Panc1 (cell line): ENCODE measurements around the gene LONP2. TPM values are rescaled to one million over a fixed set of nuclear protein-coding genes. Genes with fewer than 3 reads are reported as not detected.

Experiments used
- ATAC-seq: fragments of 200-7000 bp; cut with Tn5 transposase; 2 replicates; pipeline ENCODE4 v1.9.1; 2020; ENCODE audit warnings: mild to moderate bottlenecking, moderate library complexity
- BruUV-seq: library from RNA; stranded (reverse); fragments of 400-500 nt; replicated peaks from 2 replicates; lab custom pipeline; 2021; lab: Mats Ljungman, UMichigan
- CTCF ChIA-PET: fragments of 300-600 bp; sonication (Branson Sonifier 250); formaldehyde crosslinking; loops from one replicate; lab custom pipeline; 2022; ENCODE audit warnings: antibody characterized with exemption; lab: Charles Lee
- POLR2A ChIA-PET: fragments of 300-600 bp; sonication (Branson Sonifier 250); formaldehyde crosslinking; loops from one replicate; lab custom pipeline; 2022; ENCODE audit warnings: antibody characterized with exemption; lab: Charles Lee
- DNase-seq: peaks from one replicate; pipeline ENCODE4 v3.0.0-alpha.2; 2010; ENCODE audit warnings: low read depth, low spot score
- H3K27ac ChIP-seq: 2 replicates; pipeline ENCODE4 v1.5.1; 2011; ENCODE audit warnings: mild to moderate bottlenecking, low read length, inconsistent platforms
- H3K27me3 ChIP-seq: fragments of 200-500 bp; sonication (Bioruptor generic); 2 replicates; pipeline ENCODE4 v1.6.0; 2014; ENCODE audit warnings: low read length, inconsistent platforms; ENCODE audit not compliant: control insufficient read depth, insufficient read depth
- H3K36me3 ChIP-seq: fragments of 200-500 bp; sonication (Bioruptor generic); 2 replicates; pipeline ENCODE4 v1.5.1; 2014; ENCODE audit warnings: inconsistent platforms, mild to moderate bottlenecking, low read length, moderate library complexity; ENCODE audit not compliant: control insufficient read depth, insufficient read depth
- H3K4me1 ChIP-seq: 2 replicates; pipeline ENCODE4 v1.5.1; 2011; ENCODE audit warnings: inconsistent platforms, mild to moderate bottlenecking, low read length, moderate library complexity; ENCODE audit not compliant: control insufficient read depth, insufficient read depth
- H3K4me3 ChIP-seq, 2 experiments: 2 replicates each; pipeline ENCODE4 v1.5.1; 2011 to 2012; ENCODE audit warnings: low read depth in 2 of 2, low read length in 2 of 2, mild to moderate bottlenecking in 2 of 2, inconsistent platforms in 1 of 2, moderate library complexity in 1 of 2
- H3K9me3 ChIP-seq: fragments of 200-500 bp; sonication (Bioruptor generic); 2 replicates; pipeline ENCODE4 v1.5.1; 2014; ENCODE audit warnings: low read depth, mild to moderate bottlenecking, inconsistent platforms, low read length, moderate library complexity; ENCODE audit not compliant: control insufficient read depth, insufficient read depth
- POLR2AphosphoS5 ChIP-seq: IDR thresholded peaks from 2 replicates; pipeline ENCODE4 v1.6.1; 2012; ENCODE audit warnings: mild to moderate bottlenecking, low read depth, low read length, moderate library complexity
- SIN3A ChIP-seq: IDR thresholded peaks from 2 replicates; pipeline ENCODE4 v1.6.1; 2012; ENCODE audit warnings: low read depth, mild to moderate bottlenecking, low read length, moderate library complexity, borderline replicate concordance; ENCODE audit not compliant: insufficient read depth
- TCF7L2 ChIP-seq: IDR thresholded peaks from 2 replicates; pipeline ENCODE4 v1.6.1; 2011; ENCODE audit warnings: mild to moderate bottlenecking, low read depth, low read length, inconsistent platforms
- in situ Hi-C: cut with HindIII; loops from 2 replicates; pipeline ENCODE4 v1.10.0; 2016; ENCODE audit warnings: low sequenced_read_pairs, low pct_unique_long_range_greater_than_20kb
- intact Hi-C: fragments of 100-400 bp; cut with micrococcal nuclease; formaldehyde crosslinking; loops from one replicate; pipeline ENCODE4 v1.10.0; 2022; ENCODE audit not compliant: unreplicated experiment
- total RNA-seq: library from RNA; stranded (reverse); gene quantifications from one replicate; pipeline ENCODE4 v1.2.1, GENCODE V29; 2021; ENCODE audit not compliant: unreplicated experiment
- TF ChIP-seq, protein P1 (sequence below), 2 experiments: IDR thresholded peaks; 2 replicates each; pipeline ENCODE4 v1.6.1; 2011 to 2012; ENCODE audit warnings: low read depth in 2 of 2, control low read depth in 1 of 2, low read length in 1 of 2, mild to moderate bottlenecking in 1 of 2, moderate library complexity in 1 of 2; ENCODE audit not compliant: insufficient read depth in 1 of 2
- TF ChIP-seq, protein P2 (sequence below): fragments of 450-650 bp; IDR thresholded peaks from 2 replicates; pipeline ENCODE4 v1.5.1; 2017; ENCODE audit warnings: mild to moderate bottlenecking

LONP2 gene
- total RNA-seq, 1 experiment from 2014 or later, result 22.9 TPM

DNA sequence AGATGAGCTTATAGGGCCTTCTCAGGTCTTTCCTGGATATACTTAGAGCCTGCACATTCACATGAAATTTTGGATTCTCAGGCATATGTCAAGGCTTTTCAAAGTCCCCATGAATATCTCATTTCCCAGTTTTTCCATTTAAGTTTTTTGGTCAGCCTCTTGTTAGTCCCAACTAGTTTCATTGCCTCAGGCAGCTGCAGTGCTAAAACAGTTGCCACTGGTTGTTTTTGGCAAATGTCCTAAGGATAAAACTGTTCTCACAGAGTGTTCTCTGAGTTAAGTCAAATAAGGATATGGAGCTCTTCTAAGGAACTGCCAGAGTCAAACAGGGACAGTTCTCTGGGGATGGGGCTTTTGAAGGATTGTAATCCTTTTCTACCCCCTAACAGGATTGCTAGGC is 43.1 kb downstream of the LONP2 start:
- H3K27ac ChIP-seq, result no peak overlapping the region
- no peaks in the 10 kb centered on the region for H3K36me3 ChIP-seq
- TF ChIP-seq SIN3A (no peak), TCF7L2 (no peak), POLR2AphosphoS5 (no peak)
- TF ChIP-seq, protein P1, sequence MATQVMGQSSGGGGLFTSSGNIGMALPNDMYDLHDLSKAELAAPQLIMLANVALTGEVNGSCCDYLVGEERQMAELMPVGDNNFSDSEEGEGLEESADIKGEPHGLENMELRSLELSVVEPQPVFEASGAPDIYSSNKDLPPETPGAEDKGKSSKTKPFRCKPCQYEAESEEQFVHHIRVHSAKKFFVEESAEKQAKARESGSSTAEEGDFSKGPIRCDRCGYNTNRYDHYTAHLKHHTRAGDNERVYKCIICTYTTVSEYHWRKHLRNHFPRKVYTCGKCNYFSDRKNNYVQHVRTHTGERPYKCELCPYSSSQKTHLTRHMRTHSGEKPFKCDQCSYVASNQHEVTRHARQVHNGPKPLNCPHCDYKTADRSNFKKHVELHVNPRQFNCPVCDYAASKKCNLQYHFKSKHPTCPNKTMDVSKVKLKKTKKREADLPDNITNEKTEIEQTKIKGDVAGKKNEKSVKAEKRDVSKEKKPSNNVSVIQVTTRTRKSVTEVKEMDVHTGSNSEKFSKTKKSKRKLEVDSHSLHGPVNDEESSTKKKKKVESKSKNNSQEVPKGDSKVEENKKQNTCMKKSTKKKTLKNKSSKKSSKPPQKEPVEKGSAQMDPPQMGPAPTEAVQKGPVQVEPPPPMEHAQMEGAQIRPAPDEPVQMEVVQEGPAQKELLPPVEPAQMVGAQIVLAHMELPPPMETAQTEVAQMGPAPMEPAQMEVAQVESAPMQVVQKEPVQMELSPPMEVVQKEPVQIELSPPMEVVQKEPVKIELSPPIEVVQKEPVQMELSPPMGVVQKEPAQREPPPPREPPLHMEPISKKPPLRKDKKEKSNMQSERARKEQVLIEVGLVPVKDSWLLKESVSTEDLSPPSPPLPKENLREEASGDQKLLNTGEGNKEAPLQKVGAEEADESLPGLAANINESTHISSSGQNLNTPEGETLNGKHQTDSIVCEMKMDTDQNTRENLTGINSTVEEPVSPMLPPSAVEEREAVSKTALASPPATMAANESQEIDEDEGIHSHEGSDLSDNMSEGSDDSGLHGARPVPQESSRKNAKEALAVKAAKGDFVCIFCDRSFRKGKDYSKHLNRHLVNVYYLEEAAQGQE (IDR thresholded peaks at IDR 0.05; ENCODE audit: insufficient read depth in 1 of 2, low read depth in 2 of 2, low read length in 1 of 2), result no peak
- TF ChIP-seq, protein P2, sequence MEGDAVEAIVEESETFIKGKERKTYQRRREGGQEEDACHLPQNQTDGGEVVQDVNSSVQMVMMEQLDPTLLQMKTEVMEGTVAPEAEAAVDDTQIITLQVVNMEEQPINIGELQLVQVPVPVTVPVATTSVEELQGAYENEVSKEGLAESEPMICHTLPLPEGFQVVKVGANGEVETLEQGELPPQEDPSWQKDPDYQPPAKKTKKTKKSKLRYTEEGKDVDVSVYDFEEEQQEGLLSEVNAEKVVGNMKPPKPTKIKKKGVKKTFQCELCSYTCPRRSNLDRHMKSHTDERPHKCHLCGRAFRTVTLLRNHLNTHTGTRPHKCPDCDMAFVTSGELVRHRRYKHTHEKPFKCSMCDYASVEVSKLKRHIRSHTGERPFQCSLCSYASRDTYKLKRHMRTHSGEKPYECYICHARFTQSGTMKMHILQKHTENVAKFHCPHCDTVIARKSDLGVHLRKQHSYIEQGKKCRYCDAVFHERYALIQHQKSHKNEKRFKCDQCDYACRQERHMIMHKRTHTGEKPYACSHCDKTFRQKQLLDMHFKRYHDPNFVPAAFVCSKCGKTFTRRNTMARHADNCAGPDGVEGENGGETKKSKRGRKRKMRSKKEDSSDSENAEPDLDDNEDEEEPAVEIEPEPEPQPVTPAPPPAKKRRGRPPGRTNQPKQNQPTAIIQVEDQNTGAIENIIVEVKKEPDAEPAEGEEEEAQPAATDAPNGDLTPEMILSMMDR, result no peak
- H3K27me3 ChIP-seq, result no peaks in the 10 kb centered on the region
- ChIA-PET POLR2A (no interaction called here), CTCF (no interaction called here)
- DNase-seq, result no peak
- H3K9me3 ChIP-seq, result no peaks in the 10 kb centered on the region
- BruUV-seq, result no TSS peak
- no peaks in the 10 kb centered on the region; the same call in 1 of the 2 replicates for H3K4me1 ChIP-seq
- no peak overlapping the region for H3K4me3 ChIP-seq
- no peak for ATAC-seq
- intact Hi-C loops (no loop called here), in situ Hi-C loops (no loop called here)

DNA sequence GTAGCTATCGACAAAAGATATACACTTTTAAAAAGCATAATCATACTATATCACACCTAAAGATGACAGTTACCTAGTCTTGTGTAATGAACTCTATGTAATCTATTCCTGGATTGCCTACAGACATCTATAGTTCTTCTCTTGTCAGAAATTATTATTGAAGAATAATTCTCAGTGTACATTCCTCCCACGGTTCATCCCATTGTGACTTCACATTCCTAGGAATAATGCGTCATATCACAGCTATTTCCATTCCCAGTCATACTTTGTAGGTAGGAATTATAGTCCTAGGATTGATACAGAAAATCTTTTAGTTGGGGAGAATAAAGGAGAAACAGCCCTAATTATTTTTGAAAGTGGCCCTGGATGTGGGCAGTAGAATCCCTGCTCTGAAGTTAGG is 47.2 kb downstream of the LONP2 start:
- Histone ChIP-seq H3K4me3 (no peak overlapping the region), H3K4me1 (no peaks in the 10 kb centered on the region), H3K36me3 (no peaks in the 10 kb centered on the region), H3K27me3 (no peaks in the 10 kb centered on the region), H3K9me3 (no peaks in the 10 kb centered on the region), H3K27ac (no peak overlapping the region)
- DNase-seq (no peak), ATAC-seq (no peak)
- intact Hi-C loops (no loop called here), in situ Hi-C loops (no loop called here)
- no TSS peak for BruUV-seq
- ChIA-PET CTCF (no interaction called here), POLR2A (no interaction called here)
- no peak for TF ChIP-seq SIN3A
- no peak for TF ChIP-seq TCF7L2
- TF ChIP-seq POLR2AphosphoS5, result no peak
- TF ChIP-seq, protein P1 (IDR thresholded peaks at IDR 0.05; ENCODE audit: insufficient read depth in 1 of 2, low read depth in 2 of 2, low read length in 1 of 2), result no peak
- TF ChIP-seq, protein P2, result no peak
